ENCODE measurements around the gene ABHD2.
"Not testable (repeated sequence)": the region's sequence is repeated elsewhere in the genome, so short reads cannot be mapped to it uniquely, and the experiment has no call there.

ABHD2 gene

DNA sequence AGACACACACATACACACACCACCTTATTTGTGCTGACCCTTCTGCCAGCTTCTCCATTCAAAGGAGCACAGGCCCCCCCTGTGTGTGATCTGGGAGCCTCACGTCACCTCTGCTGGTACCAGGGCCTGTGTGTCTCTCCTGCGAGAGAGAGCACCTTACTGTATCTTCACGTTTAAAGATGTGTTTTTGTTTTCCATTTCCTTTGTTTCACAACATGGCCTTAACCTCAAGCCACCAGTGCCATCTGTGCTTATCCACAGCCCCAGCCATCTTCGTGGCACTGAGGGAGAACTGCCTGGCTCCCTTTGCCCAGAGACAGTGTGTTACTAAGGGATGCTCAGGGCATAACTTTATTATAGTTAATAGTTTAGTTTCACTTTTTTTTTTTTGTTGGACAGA is 52.3 kb downstream of the ABHD2 start:
- DNase-seq = no peak

- DNase-seq = not testable (repeated sequence)
These were observed 52.9 kb downstream of the ABHD2 start for GRCh38 chr15:89141159-89141558.

- no peak for DNase-seq
These were observed 53.6 kb downstream of the ABHD2 start for GRCh38 chr15:89141885-89142284.

- no peak for DNase-seq
These were observed 54.2 kb downstream of the ABHD2 start for GRCh38 chr15:89142423-89142822.

GRCh38 chr15:89143503-89144162 is 55.4 kb downstream of the ABHD2 start:
- DNase-seq = peak; percentile 71 to 81

GRCh38 chr15:89144491-89144890 is 56.2 kb downstream of the ABHD2 start:
- DNase-seq = no peak

DNA sequence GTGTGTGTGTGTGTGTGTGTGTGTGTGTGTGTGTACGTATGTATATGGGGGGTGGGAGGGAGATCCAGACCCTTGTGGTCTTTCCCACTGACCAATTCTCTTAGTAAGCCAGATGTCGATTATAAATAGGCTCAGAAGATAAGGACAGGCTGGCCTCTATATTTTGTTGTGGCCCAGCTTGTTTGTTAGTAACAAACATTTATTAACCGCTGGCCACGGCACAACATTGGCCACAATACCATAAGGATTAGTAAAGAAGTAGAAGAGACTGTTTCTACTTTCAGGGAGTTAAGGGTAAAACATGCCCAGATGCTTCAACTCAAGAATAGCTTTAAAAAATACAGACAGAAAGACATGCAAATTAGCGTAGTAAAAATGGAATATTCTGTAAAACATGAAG is 58.1 kb downstream of the ABHD2 start:
- no peak for DNase-seq

DNA sequence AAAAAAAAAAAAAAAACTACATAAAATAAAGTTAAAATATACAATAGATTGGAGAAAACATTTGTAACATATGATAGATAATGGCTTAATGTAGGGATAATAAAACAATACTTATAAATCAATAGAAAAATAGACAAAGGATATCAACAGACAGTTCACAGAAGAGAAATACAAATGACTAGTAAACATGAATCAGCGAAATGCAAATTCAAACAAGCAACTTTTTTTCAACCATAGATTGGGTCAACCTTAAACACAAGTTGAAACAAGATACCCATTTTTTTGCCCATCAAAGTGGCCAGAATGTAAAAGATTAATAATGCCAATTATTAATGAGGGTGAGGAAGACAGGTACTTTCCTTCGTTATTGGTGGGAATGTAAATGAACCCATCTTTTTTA is 59.9 kb downstream of the ABHD2 start:
- DNase-seq = no peak

DNA sequence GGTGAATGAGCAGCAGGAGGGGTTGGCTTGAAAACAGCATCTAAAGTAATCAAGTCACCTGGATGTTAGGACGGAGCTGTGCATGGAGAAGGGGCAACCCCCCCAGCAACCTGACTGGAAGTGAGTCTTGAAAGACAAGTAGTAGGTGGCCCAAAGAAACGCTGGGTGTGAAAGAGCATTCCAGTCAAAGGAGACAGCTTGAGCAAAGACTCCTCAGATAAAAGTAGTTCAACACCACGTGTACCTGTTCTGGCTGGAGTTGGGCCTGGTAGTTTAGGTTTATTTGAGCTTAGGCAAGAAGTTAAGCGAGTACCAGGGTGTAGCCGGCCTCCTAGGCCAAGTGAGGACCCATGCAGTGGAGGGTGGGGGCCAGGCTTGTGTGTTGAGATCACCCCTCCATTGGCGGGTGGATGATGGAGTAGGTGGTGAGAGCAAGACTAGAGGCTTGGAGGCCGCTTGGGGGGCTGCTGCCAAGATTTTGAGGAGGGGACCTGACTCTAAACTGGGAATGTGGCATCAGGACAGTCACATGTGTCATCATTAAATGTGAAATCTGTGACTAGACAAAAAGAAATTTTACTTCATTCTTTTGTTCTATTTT is 61.3 kb downstream of the ABHD2 start:
- DNase-seq = no peak

- no peak for DNase-seq
These were observed 62.0 kb downstream of the ABHD2 start for GRCh38 chr15:89150287-89150686.

GRCh38 chr15:89150762-89151664 is 62.8 kb downstream of the ABHD2 start:
- peak; percentile 31 to 40 for DNase-seq

DNA sequence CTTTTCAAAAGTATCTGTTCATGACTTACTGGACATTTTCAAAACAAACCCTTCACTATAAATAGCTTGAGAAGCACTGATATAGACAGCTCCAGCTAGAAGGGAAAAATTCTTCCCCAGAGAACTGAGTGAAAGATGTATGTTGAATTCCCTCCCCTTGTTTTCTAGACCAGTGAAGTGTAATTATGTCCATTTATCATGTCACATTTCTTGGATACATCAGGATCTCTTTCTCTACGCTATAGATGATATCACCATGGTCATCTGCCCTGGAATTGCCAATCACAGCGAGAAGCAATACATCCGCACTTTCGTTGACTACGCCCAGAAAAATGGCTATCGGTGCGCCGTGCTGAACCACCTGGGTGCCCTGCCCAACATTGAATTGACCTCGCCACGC is 66.9 kb downstream of the ABHD2 start:
- DNase-seq = no peak

DNA sequence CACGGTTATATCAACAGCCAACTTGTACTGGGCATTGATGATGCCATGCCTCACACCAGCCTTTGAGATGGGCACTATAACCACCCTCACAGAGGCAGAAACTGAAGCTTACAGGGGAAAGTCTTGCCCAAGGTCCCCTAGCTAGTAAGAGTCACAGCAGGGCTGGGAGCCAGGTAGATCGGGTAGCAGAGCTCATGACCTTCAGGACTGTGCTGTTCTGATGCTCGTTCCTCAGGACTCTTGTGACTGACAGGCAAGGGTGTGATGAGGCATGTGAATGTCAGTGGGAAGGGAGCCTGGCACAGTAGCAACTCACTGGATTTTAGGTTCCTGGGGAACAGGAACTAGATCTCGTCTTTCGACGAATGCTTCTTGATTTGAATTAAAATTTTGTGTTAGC is 67.4 kb downstream of the ABHD2 start:
- no peak for DNase-seq

- DNase-seq = no peak
These were observed 68.8 kb downstream of the ABHD2 start for GRCh38 chr15:89157061-89157460.

- no peak for DNase-seq
These were observed 69.8 kb downstream of the ABHD2 start for GRCh38 chr15:89157918-89158564.

- no peak for DNase-seq
These were observed 73.4 kb downstream of the ABHD2 start for GRCh38 chr15:89161666-89162065.

- no peak for DNase-seq
These were observed 75.2 kb downstream of the ABHD2 start for GRCh38 chr15:89163271-89164055.

DNA sequence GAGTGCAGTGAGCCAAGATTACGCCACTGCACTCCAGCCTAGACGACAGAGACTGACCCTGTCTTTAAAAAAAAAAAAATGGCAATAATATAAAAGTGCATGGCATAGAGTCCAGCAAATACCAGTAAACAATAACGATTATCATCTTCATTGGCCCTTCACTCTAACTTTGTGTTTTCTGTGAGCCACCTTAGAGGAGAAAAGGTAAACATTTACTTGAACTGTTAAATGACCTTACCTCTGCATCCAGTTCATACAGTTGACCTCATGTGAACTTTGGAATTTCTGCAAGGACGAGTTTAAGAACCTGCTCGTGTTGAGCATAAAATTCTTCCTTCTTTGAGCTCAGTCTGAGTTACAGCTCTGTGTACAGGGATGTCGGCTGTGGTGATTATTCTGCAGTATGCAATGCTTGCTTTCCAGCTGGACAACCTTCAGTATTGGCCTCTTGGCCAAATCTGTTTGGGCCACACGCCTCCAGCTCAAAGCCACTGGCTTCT is 76.5 kb downstream of the ABHD2 start:
- DNase-seq = no peak

DNA sequence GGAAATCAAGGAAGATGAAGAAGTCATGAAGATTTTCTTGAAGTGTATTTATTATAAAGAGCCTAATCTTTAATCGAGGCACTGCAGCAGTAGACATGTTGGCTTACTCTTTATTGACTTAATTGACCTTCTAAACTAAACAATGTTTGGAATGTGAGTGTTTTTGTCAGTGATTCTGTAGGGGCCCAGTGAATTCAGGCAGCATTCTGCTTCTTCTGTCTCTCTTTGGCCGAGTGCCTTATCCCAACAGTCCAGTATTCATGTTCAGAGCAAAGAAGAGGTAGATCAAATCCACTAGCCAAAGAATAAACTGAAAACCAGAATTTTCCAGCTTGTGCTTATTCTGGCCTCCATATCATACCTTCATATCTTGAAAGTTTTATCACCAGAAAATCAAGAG is 77.4 kb downstream of the ABHD2 start:
- DNase-seq = no peak

- peak; percentile 20 to 33 for DNase-seq
These were observed 79.3 kb downstream of the ABHD2 start for GRCh38 chr15:89167267-89168176.

GRCh38 chr15:89168316-89168833 is 80.1 kb downstream of the ABHD2 start:
- no peak for DNase-seq

All from Kasumi-1 (cell line).